SK-N-SH (cell line): ENCODE data around the gene FBXL15.

Experiments used
- CHD2 ChIP-seq: fragments of 150-350 bp; IDR thresholded peaks from 2 replicates; pipeline ENCODE4 v1.6.1; 2018; ENCODE audit warnings: low read length; ENCODE audit not compliant: partially characterized antibody
- CTCF ChIP-seq: fragments of 200-600 bp; sonication (generic); IDR thresholded peaks from 2 replicates; pipeline ENCODE4 v1.6.1; 2017; ENCODE audit warnings: antibody characterized with exemption, mild to moderate bottlenecking, moderate library complexity
- ELF1 ChIP-seq: IDR thresholded peaks from 2 replicates; pipeline ENCODE4 v1.4.0; 2012
- FOXJ3 ChIP-seq: sonication (generic); formaldehyde crosslinking; IDR thresholded peaks from 2 replicates; pipeline ENCODE4 v1.5.1; 2020; ENCODE audit warnings: mild to moderate bottlenecking, missing genetic modification reagents
- MAX ChIP-seq: IDR thresholded peaks from 2 replicates; pipeline ENCODE4 v1.4.0; 2012; ENCODE audit warnings: low read depth
- POLR2AphosphoS5 ChIP-seq: IDR thresholded peaks from 2 replicates; pipeline ENCODE4 v1.6.1; 2012; ENCODE audit warnings: low read depth, low read length
- RCOR1 ChIP-seq: fragments of 150-350 bp; IDR thresholded peaks from 2 replicates; pipeline ENCODE4 v1.6.1; 2017; ENCODE audit warnings: antibody characterized with exemption, low read length
- TAF1 ChIP-seq: IDR thresholded peaks from 2 replicates; pipeline ENCODE4 v1.6.1; 2012; ENCODE audit warnings: low read depth, mild to moderate bottlenecking, low read length, moderate library complexity, borderline replicate concordance

GRCh38 chr10:102421507-102421756, 796 bp downstream of the FBXL15 start:
- TF ChIP-seq ELF1 (no peak), MAX (no peak), TAF1 (no peak), FOXJ3 (CRISPR knock-in tag) (no peak), CTCF (no peak), RCOR1 (no peak), POLR2AphosphoS5 (no peak), CHD2 (no peak)
